ENCODE data around the gene RIIAD1. TPM values are rescaled to one million over a fixed set of nuclear protein-coding genes. Genes with fewer than 3 reads are reported as not detected.

Gene RIIAD1
- total and polyA plus RNA-seq, 4 experiments from 2014 or later = not detected

DNA sequence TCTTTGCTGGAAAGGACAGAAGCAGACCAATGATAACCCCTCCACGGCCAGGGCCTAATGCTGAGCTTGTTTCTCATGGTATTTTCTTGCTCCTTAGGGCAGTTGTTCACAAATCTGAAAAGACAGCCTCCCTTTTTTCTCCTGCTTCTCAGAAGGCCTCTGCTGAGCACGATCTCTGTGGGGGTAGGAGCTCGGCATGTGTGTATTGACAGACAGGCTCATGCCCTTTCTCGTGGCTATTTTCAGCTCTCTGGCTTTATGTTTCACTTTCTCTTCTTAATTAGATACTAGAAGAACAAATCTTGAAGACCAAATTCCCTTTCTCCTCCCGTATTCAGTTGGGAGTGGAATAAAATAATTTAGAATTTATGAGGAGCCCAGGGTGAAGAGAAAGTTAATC is 768 bp upstream of the RIIAD1 start:
- Mint-ChIP-seq H3K9me3 (no peaks in the 10 kb centered on the region), H3K27ac (peak overlapping the region in 6 of 7 donors; percentile 55 to 86 (median 75)), H3K36me3 (no peaks in the 10 kb centered on the region), H3K4me3 (peak overlapping the region; percentile 54 to 88 (median 78)), H3K4me1 (peaks cover 14 to 36% (median 27%) of the 10 kb centered on the region in 4 donors), H3K27me3 (peaks cover 29 to 45% of the 10 kb centered on the region in 2 donors)
- Histone ChIP-seq H3K4me3 (ENCODE audit: low read length in 2 of 2) (peak overlapping the region; percentile 25 to 42), H3K27me3 (ENCODE audit: insufficient read depth, low read length) (peaks cover 39% of the 10 kb centered on the region), H3K9me3 (ENCODE audit: control insufficient read depth in 1 of 2, low read length in 2 of 2) (no peaks in the 10 kb centered on the region), H3K27ac (ENCODE audit: low read depth, low read length) (no peak overlapping the region), H3K36me3 (ENCODE audit: insufficient read depth, low read length) (no peaks in the 10 kb centered on the region), H3K4me1 (ENCODE audit: insufficient read depth, low read length) (peaks cover 27% of the 10 kb centered on the region)
- POLR2A ChIA-PET (ENCODE audit: partially characterized antibody) = no interaction called here
- intact Hi-C loops (cut with micrococcal nuclease) = no loop called here
- no peak for DNase-seq
- CTCF ChIA-PET (ENCODE audit: partially characterized antibody) = interaction anchor here (1.2 kb wide), 1 partner anchor 14 kb away, joined by 3 read pairs; no protein-coding TSS in a partner anchor

DNA sequence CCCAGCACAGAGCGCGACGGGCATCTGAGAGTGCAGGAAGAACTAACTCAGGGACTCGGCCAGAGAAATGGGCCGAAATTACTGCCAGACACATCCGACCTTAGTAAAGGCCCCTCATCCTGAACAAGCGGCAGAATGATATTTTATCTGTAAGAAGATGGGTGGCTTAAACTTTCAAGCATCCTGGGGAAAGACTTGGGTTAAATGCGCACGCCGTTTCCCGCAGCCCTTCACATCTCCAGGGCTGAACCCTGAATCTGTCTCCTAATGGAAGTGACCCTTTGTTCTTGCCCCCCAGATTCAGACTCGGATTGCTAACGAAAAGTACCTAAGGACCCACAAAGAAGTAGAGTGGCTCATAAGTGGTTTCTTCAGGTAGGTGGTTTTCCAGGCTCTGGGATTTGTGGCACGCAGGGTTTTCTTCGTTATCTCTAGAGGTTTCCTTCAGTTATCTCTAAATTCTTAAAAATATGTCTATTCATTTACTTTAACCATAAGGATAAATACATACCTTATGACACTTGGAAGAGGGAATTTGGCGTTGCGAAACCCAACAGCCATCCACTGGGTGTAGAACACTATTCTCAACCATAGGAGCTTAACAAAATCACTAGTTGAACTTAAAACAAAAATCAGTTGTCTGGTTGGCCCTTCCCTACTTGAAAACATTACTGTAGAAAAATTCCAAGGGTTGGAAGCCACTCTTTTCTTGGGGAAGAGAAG is 627 bp downstream of the RIIAD1 start:
- Histone ChIP-seq H3K9me3 (ENCODE audit: control insufficient read depth in 1 of 2, low read length in 2 of 2) (no peaks in the 10 kb centered on the region), H3K27me3 (ENCODE audit: insufficient read depth, low read length) (peaks cover 30% of the 10 kb centered on the region), H3K36me3 (ENCODE audit: insufficient read depth, low read length) (no peaks in the 10 kb centered on the region), H3K27ac (ENCODE audit: low read depth, low read length) (no peak overlapping the region), H3K4me1 (ENCODE audit: insufficient read depth, low read length) (peaks cover 23% of the 10 kb centered on the region), H3K4me3 (ENCODE audit: low read length in 2 of 2) (peak overlapping the region; percentile 21 to 28)
- Mint-ChIP-seq H3K27ac (no peak overlapping the region), H3K9me3 (no peaks in the 10 kb centered on the region), H3K4me3 (peak overlapping the region; percentile 50 to 87 (median 76)), H3K36me3 (no peaks in the 10 kb centered on the region), H3K4me1 (peaks cover 11 to 33% (median 23%) of the 10 kb centered on the region in 4 donors), H3K27me3 (peaks cover 32 to 46% of the 10 kb centered on the region in 2 donors)
- intact Hi-C loops (cut with micrococcal nuclease) = no loop called here
- no peak for DNase-seq
- CTCF ChIA-PET (ENCODE audit: partially characterized antibody) = interaction anchor here (1.8 kb wide), 1 partner anchor 13 kb away, joined by 7 read pairs; no protein-coding TSS in a partner anchor
- POLR2A ChIA-PET (ENCODE audit: partially characterized antibody) = no interaction called here

DNA sequence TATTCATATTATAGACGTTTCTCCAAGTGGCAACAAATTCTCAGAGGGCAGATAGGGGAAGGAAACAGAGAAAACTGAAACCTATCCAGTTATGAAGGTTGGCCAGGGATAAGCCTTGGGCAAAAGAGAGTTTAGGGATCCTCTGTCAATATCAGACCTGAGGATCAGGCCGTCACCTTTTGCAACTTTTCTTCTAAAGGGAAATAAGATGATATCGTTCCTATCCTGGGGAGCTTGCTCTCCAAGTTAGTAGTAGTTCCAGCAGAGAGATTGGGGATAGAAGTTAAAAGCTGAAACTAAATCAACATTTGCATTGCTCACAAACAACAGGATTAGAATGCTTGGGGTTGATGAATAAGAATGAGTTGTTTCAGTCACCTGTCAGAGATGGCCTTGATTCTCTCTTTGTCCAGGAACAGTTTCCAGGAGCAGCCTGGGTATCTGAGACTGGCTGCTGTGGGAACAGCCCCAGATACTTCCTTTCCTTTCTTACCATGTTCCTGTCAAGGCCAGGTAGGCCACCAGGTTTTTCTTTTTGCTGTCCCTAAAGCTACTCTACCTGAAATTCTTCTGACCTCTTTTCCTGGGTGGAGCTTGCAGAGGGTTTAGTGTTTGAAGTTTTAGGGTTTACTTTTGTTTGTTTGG is 2.5 kb downstream of the RIIAD1 start:
- peaks cover 19% of the 10 kb centered on the region for H3K4me1 ChIP-seq (ENCODE audit: insufficient read depth, low read length)
- no peak overlapping the region for H3K27ac ChIP-seq (ENCODE audit: low read depth, low read length)
- no peak overlapping the region for H3K4me3 ChIP-seq (ENCODE audit: low read length in 2 of 2)
- POLR2A ChIA-PET (ENCODE audit: partially characterized antibody) = interaction anchor here (0.6 kb wide), 1 partner anchor 11 kb away, joined by 3 read pairs; no protein-coding TSS in a partner anchor
- no peaks in the 10 kb centered on the region for H3K9me3 ChIP-seq (ENCODE audit: control insufficient read depth in 1 of 2, low read length in 2 of 2)
- peaks cover 7 to 25% (median 14%) of the 10 kb centered on the region in 4 donors for H3K4me1 Mint-ChIP-seq
- H3K36me3 ChIP-seq (ENCODE audit: insufficient read depth, low read length) = no peaks in the 10 kb centered on the region
- no peaks in the 10 kb centered on the region for H3K9me3 Mint-ChIP-seq
- H3K27me3 ChIP-seq (ENCODE audit: insufficient read depth, low read length) = peaks cover 24% of the 10 kb centered on the region
- intact Hi-C loops (cut with micrococcal nuclease) = no loop called here
- H3K4me3 Mint-ChIP-seq = no peak overlapping the region
- peaks cover 26 to 46% of the 10 kb centered on the region in 2 donors for H3K27me3 Mint-ChIP-seq
- H3K27ac Mint-ChIP-seq = no peak overlapping the region
- DNase-seq = no peak
- CTCF ChIA-PET (ENCODE audit: partially characterized antibody) = interaction anchor here (1.4 kb wide), 1 partner anchor 11 kb away, joined by 4 read pairs; no protein-coding TSS in a partner anchor
- H3K36me3 Mint-ChIP-seq = no peaks in the 10 kb centered on the region

DNA sequence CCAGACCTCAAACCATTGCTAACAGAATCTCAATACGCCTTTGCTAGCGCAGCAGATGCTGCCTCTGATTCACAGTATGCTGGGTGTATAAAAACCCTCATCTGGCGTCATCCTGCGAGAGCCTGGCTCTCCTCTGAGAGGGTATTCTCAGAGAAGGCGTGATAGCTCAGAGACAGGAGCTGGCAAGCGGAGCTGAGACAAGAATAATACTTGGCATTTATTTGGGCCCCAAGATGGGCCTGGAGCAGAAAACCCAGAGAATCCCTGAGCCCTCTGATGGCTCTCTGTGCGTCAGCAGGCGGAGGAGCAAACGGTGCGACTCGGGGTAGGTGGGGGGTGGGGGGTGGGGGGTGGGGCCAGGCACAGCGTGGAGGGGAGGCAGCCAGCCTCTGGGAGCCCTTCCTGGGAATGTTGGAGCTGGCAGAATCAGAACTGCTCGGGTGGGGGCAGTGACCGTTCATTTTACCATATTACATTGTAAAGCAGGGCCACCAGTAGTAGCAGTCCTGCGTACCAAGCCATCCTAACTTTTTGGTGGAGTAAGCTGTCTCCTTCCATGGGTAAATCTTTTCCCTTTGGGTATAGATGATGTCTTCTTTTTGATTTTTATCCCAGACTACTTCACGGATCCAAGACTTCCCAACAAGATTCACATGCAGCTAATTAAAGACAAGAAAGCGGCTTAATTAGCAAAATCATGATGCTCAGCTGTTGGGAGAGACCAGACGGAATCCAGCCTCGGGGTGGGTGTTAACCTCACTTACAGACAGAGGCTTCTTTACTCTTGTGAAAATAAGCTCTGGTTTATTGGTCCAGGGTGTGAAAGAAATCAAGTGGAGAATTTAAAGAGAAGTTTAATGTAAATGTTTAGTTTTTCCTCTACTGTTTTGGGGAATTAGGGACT is 7.1 kb downstream of the RIIAD1 start:
- intact Hi-C loops (cut with micrococcal nuclease) = no loop called here
- CTCF ChIA-PET (ENCODE audit: partially characterized antibody) = interaction anchor here (1.3 kb wide), 1 partner anchor 134 kb away, joined by 3 read pairs; no protein-coding TSS in a partner anchor
- Histone ChIP-seq H3K27ac (ENCODE audit: low read depth, low read length) (no peak overlapping the region), H3K27me3 (ENCODE audit: insufficient read depth, low read length) (peaks cover 12% of the 10 kb centered on the region), H3K9me3 (ENCODE audit: control insufficient read depth in 1 of 2, low read length in 2 of 2) (no peaks in the 10 kb centered on the region), H3K4me3 (ENCODE audit: low read length in 2 of 2) (no peak overlapping the region), H3K36me3 (ENCODE audit: insufficient read depth, low read length) (no peaks in the 10 kb centered on the region), H3K4me1 (ENCODE audit: insufficient read depth, low read length) (no peaks in the 10 kb centered on the region)
- POLR2A ChIA-PET (ENCODE audit: partially characterized antibody) = no interaction called here
- Mint-ChIP-seq H3K4me1 (no peaks in the 10 kb centered on the region), H3K36me3 (no peaks in the 10 kb centered on the region), H3K27me3 (peaks cover 38 to 51% of the 10 kb centered on the region in 2 donors), H3K27ac (no peak overlapping the region), H3K9me3 (no peaks in the 10 kb centered on the region), H3K4me3 (no peak overlapping the region)
- DNase-seq = no peak

DNA sequence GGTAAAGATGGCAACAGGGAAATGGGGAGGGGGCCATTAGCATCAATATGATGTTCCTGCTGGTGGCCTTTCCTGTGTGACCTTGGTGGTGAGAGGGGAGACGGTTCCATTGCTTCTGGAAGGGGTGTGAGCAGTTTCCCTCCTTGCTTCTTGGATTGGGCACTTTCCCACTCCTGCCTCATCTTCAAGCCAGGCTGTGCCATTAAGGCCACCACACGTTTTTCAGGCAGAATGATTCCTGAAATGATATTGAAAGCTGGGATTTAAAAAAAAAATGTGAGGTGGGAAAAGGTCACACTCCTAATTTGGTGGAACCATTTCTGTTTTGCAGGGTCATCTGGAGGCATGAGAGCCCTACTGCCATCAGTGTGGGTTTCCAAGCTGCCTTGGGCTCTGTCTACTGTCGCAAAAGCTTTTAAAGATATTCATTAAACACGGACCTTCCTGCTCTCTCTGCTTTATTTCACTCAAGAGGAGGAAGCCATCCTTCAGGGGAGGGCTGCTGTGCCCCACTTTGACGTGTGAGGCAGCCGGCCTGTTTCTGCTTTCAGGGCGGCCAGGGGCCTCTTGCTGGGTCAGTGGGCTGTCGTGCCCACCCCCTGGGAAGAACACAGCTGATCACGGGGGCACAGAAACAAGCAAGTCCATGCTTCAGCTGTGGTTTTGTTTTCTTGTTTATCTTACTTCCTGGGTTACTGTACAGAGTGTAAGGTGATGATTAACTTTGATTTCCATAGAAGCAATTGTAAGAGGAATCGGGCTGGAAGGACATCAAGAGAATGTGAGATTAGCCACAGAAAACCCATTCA is 8.0 kb downstream of the RIIAD1 start:
- Histone ChIP-seq H3K9me3 (ENCODE audit: control insufficient read depth in 1 of 2, low read length in 2 of 2) (no peaks in the 10 kb centered on the region), H3K4me1 (ENCODE audit: insufficient read depth, low read length) (no peaks in the 10 kb centered on the region), H3K4me3 (ENCODE audit: low read length in 2 of 2) (no peak overlapping the region), H3K27me3 (ENCODE audit: insufficient read depth, low read length) (peaks cover 6% of the 10 kb centered on the region), H3K36me3 (ENCODE audit: insufficient read depth, low read length) (no peaks in the 10 kb centered on the region), H3K27ac (ENCODE audit: low read depth, low read length) (no peak overlapping the region)
- ChIA-PET POLR2A (ENCODE audit: partially characterized antibody) (no interaction called here), CTCF (ENCODE audit: partially characterized antibody) (interaction anchor here (1.1 to 1.3 kb wide), 2 partner anchors 107 to 135 kb away, joined by 3 read pairs; no protein-coding TSS in a partner anchor)
- Mint-ChIP-seq H3K36me3 (no peaks in the 10 kb centered on the region), H3K27ac (no peak overlapping the region), H3K9me3 (no peaks in the 10 kb centered on the region), H3K4me3 (no peak overlapping the region), H3K27me3 (peaks cover 38 to 43% of the 10 kb centered on the region in 2 donors), H3K4me1 (no peaks in the 10 kb centered on the region)
- intact Hi-C loops (cut with micrococcal nuclease) = no loop called here
- no peak for DNase-seq

DNA sequence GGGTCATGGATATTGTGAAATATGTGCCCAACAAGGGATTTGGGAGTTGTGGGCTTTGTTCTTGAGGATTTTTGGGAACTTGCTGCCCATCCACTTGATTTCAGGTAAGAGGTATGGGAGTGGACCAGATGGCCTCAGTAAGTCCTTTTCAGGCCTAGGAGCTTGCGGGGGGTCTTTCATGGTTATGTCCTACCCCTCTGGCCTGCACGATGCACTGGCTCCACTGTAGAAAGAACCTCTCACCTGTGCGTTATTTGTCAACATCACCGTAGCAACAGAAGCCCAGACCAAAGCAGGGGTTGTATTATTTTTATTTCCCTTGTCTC is 8.6 kb downstream of the RIIAD1 start:
- ChIA-PET POLR2A (ENCODE audit: partially characterized antibody) (no interaction called here), CTCF (ENCODE audit: partially characterized antibody) (interaction anchor here (1.1 kb wide), 1 partner anchor 107 kb away, joined by 3 read pairs; no protein-coding TSS in a partner anchor)
- Mint-ChIP-seq H3K9me3 (peaks cover 0 to under 1% (median 0%) of the 10 kb centered on the region in 8 donors), H3K4me1 (no peaks in the 10 kb centered on the region), H3K36me3 (no peaks in the 10 kb centered on the region), H3K27ac (no peak overlapping the region), H3K27me3 (peaks cover 37 to 43% of the 10 kb centered on the region in 2 donors), H3K4me3 (no peak overlapping the region)
- H3K27ac ChIP-seq (ENCODE audit: low read depth, low read length) = no peak overlapping the region
- no peaks in the 10 kb centered on the region for H3K9me3 ChIP-seq (ENCODE audit: control insufficient read depth in 1 of 2, low read length in 2 of 2)
- H3K4me1 ChIP-seq (ENCODE audit: insufficient read depth, low read length) = no peaks in the 10 kb centered on the region
- H3K27me3 ChIP-seq (ENCODE audit: insufficient read depth, low read length) = peaks cover 6% of the 10 kb centered on the region
- H3K4me3 ChIP-seq (ENCODE audit: low read length in 2 of 2) = no peak overlapping the region
- DNase-seq = no peak
- no peaks in the 10 kb centered on the region for H3K36me3 ChIP-seq (ENCODE audit: insufficient read depth, low read length)
- intact Hi-C loops (cut with micrococcal nuclease) = no loop called here

Data from CD4-positive, alpha-beta memory T cell (primary cell).